Measurements from ENCODE around the gene UCN. TPM values are rescaled to one million over a fixed set of nuclear protein-coding genes. Genes with fewer than 3 reads are reported as not detected.
"Not testable (repeated sequence)": the region's sequence is repeated elsewhere in the genome, so short reads cannot be mapped to it uniquely, and the experiment has no call there.

The UCN gene
- total and polyA plus RNA-seq, 2 donors (not counting 3 experiments of a cell fraction or from before 2014, with no cell fraction given) = 0.75 to 1.2 TPM

- ChIA-PET CTCF (interaction anchor here (0.9 to 3.3 kb wide), 3 partner anchors 10 to 100 kb away, joined by 3 to 30 read pairs (median 13); no protein-coding TSS in a partner anchor), POLR2A (no interaction called here)
- H4K20me1 ChIP-seq (replicated peaks; ENCODE audit: control insufficient read depth, extremely low read depth, insufficient read depth, low read length) = no peaks in the 10 kb centered on the region
- TF ChIP-seq MYC (IDR thresholded peaks at IDR 0.05; ENCODE audit: low read depth, low read length) (no peak), FOS (IDR thresholded peaks at IDR 0.05; ENCODE audit: borderline replicate concordance, insufficient read depth, low read length) (no peak), POLR2A (IDR thresholded peaks at IDR 0.05; ENCODE audit: low read depth, low read length) (no peak), MAX (IDR thresholded peaks at IDR 0.05; ENCODE audit: insufficient read depth, insufficient read length) (no peak), POLR2AphosphoS5 (IDR thresholded peaks at IDR 0.05; ENCODE audit: insufficient read depth, low read depth, low read length) (no peak), GATA2 (IDR thresholded peaks at IDR 0.05; ENCODE audit: insufficient read depth, insufficient read length, low read depth, low read length) (no peak), EZH2 (IDR thresholded peaks at IDR 0.05; ENCODE audit: borderline replicate concordance, low read depth, low read length, severe bottlenecking) (no peak), JUN (IDR thresholded peaks at IDR 0.05; ENCODE audit: borderline replicate concordance, insufficient read depth, insufficient read length, low read depth) (no peak), CTCF (IDR thresholded peaks at IDR 0.05; ENCODE audit: extremely low read depth in 1 of 2, insufficient read depth in 1 of 2, low read depth in 1 of 2, low read length in 2 of 2) (no peak)
- intact Hi-C loops (cut with micrococcal nuclease) = no loop called here
- no peaks in the 10 kb centered on the region for H3K36me3 ChIP-seq (ENCODE audit: control insufficient read depth in 2 of 2, extremely low read depth in 1 of 2, insufficient read depth in 2 of 2, low read length in 2 of 2)
- no TSS peak for BruUV-seq (replicated peaks)
- H3K9me1 ChIP-seq (replicated peaks; ENCODE audit: control insufficient read depth, extremely low read depth, insufficient read depth, low read length) = no peaks in the 10 kb centered on the region
- no peaks in the 10 kb centered on the region for H3K4me1 ChIP-seq (ENCODE audit: control insufficient read depth, extremely low read depth, insufficient read depth, low read length)
- no peak overlapping the region for H3K4me2 ChIP-seq (ENCODE audit: insufficient read depth, low read length)
- H3K79me2 ChIP-seq (ENCODE audit: control insufficient read depth, insufficient read depth, low read length) = no peaks in the 10 kb centered on the region
- no peak for DNase-seq (ENCODE audit: low read depth, low spot score)
- dilution Hi-C loops (cut with MboI; ENCODE audit: extremely low pct_ligation_motif_present, low sequenced_read_pairs) = no loop called here
- no peak overlapping the region for H3K9ac ChIP-seq (replicated peaks; ENCODE audit: extremely low read depth, insufficient read depth, low read length)
- no peak overlapping the region for H2AFZ ChIP-seq (ENCODE audit: low read depth, low read length)
- H3K27ac ChIP-seq (ENCODE audit: insufficient read depth, low read depth, low read length) = no peak overlapping the region
- no peaks in the 10 kb centered on the region for H3K9me3 ChIP-seq (replicated peaks; ENCODE audit: control insufficient read depth, insufficient read depth, low read length)
- no peak for FAIRE-seq
- H3K27me3 ChIP-seq (ENCODE audit: control insufficient read depth in 2 of 2, insufficient read depth in 2 of 2, low read length in 2 of 2) = peaks cover 8% of the 10 kb centered on the region in 2 experiments
- no peak overlapping the region for H3K4me3 ChIP-seq (replicated peaks in 1 of 3; ENCODE audit: insufficient read depth in 1 of 3, low read depth in 1 of 3, low read length in 3 of 3)
Measured at GRCh38 chr2:27270131-27270530, 38.1 kb downstream of the UCN start.

- H3K9me1 ChIP-seq (replicated peaks; ENCODE audit: control insufficient read depth, extremely low read depth, insufficient read depth, low read length) = not testable (repeated sequence)
Measured at GRCh38 chr2:27268296-27268695, 39.9 kb downstream of the UCN start.

More at GRCh38 chr2:27268296-27268695, 39.9 kb downstream of the UCN start:
- H3K4me1 ChIP-seq (ENCODE audit: control insufficient read depth, extremely low read depth, insufficient read depth, low read length) = peaks cover 15% of the 10 kb centered on the region
- POLR2A ChIA-PET; H3K27ac ChIP-seq (ENCODE audit: insufficient read depth, low read depth, low read length); H3K4me3 ChIP-seq (replicated peaks in 1 of 3; ENCODE audit: insufficient read depth in 1 of 3, low read depth in 1 of 3, low read length in 3 of 3); H3K36me3 ChIP-seq (ENCODE audit: control insufficient read depth in 2 of 2, extremely low read depth in 1 of 2, insufficient read depth in 2 of 2, low read length in 2 of 2); intact Hi-C loops (cut with micrococcal nuclease); H3K4me2 ChIP-seq (ENCODE audit: insufficient read depth, low read length); H3K79me2 ChIP-seq (ENCODE audit: control insufficient read depth, insufficient read depth, low read length); BruUV-seq (replicated peaks); H4K20me1 ChIP-seq (replicated peaks; ENCODE audit: control insufficient read depth, extremely low read depth, insufficient read depth, low read length); FAIRE-seq; H2AFZ ChIP-seq (ENCODE audit: low read depth, low read length); dilution Hi-C loops (cut with MboI; ENCODE audit: extremely low pct_ligation_motif_present, low sequenced_read_pairs); H3K9ac ChIP-seq (replicated peaks; ENCODE audit: extremely low read depth, insufficient read depth, low read length); DNase-seq (ENCODE audit: low read depth, low spot score); H3K9me3 ChIP-seq (replicated peaks; ENCODE audit: control insufficient read depth, insufficient read depth, low read length): not testable (repeated sequence)
- H3K27me3 ChIP-seq (ENCODE audit: control insufficient read depth in 2 of 2, insufficient read depth in 2 of 2, low read length in 2 of 2) = peaks cover 13 to 20% of the 10 kb centered on the region in 2 experiments
- CTCF ChIA-PET = interaction anchor here (6.9 kb wide), 1 partner anchor 12 kb away, joined by 143 read pairs; the partner anchor contains the start of gene TRIM54

All from endothelial cell of umbilical vein (primary cell).